NAMALWA (cell line): Measurements from ENCODE around the gene STON1.

Source experiments
- DNase-seq: peaks from one replicate; pipeline ENCODE4 v3.0.0-alpha.2; 2015; ENCODE audit warnings: low spot score

Gene STON1

DNA sequence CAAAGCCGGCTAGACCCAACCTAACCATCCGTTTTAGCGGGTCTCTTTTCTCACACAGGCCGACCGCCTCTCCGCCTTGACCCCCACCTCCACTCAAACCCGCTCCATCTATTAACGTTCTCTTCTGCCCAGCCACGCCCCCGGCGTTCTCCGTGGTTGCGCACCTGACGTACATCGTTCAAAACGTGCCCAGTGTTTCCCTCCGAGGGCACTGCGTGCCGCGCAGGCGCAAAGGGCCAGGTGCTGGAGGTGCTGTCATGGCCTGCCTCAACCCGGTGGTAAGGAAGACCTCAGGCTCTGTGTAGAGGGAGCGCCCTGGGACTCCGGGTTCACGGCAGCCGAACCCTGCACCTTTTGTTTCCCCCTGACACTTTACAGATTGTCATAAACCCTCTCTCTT is 87.7 kb downstream of the STON1 start, which contains the start of gene GTF2A1L:
TSS of gene GTF2A1L (plus strand) at position 239 of the 400 bp plus-strand sequence. CDS start at position 258, 19 bp downstream.
- DNase-seq, result no peak

DNA sequence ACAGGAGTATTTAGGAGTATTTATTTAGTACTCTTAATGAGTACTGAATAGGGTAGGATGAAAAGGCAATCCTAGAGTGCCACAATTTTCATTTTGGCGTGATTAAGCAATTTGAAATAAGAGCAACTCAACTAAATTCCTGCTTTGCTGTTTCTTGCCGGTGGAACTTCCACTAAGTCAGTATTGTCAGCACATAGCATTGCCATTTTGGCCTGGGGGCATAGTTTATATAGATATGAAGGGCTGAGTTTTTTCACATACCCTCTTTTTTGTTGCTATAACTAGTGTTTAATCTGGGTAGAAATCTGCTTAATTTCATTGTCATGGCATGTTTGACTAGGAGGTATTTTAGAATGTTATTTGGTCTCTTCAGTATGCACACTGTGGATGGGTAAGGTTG is 89.6 kb downstream of the STON1 start:
- DNase-seq, result no peak

DNA sequence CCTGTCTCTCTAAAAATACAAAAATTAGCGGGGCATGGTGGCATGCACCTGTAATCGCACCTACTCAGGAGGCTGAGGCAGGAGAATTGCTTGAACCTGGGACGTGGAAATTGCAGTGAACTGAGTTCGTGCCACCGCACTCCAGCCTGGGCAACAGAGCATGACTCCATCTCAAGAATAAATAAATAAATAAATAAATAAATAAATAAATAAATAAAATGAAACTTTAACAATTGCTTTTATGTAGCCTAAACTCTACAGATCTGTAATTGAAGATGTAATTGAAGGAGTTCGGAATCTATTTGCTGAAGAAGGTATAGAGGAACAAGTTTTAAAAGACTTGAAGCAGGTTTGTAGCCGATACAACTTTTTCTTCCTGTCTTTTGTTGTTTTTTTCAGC is 90.7 kb downstream of the STON1 start:
- DNase-seq, result no peak

DNA sequence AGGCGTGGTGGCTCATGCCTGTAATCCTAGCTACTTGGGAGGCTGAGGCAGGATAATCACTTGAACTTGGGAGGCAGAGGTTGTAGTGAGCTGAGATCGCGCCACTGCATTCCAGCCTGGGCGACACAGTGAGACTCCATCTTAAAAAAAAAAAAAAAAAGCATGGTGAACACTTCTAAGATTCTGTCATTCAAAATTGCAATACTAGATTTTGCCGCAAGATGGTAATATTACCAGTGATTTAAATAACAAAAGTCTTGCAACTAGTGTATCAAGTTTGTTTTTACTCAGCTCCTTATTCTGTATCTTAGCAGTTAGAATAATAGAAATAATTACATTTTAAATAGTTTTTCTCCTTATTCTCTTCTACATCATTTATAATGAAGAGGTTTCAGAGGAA is 92.7 kb downstream of the STON1 start:
- peak; percentile 50 for DNase-seq

DNA sequence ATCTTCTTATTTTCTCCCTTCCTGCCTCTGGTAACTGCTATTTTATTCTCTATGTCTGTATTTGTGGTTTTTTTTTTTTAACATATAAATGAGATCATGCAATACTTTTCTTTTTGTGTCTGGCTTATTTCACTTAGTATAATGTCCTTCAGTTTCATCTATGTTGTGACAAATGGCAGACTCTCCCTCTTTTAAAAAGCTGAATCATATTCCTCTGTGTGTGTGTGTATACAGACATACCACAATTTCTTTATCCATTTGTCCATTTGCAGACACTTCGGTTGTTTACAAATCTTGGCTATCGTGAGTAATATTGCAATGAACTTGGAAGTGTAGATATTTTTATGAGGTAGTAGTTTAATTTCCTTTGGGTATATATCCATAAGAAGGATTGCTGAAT is 94.7 kb downstream of the STON1 start:
- DNase-seq, result no peak

DNA sequence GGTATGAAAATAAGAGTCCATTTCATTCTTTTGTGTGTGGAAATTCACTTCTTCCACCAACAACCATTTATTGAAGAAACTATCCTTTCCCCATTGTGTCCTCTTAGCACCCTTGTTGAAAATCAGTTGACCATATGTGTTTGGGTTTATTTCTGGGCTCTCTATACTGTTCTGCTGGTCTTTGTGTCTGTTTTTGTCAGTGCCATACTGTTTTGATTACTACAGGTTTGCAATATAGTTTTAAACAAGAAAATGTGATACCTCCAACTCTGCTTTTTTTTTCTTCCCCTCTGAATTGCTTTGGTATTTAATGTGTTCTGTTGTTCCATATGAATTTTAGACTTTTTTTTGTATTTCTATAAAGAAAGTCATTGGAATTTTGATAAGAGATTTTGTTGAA is 96.1 kb downstream of the STON1 start:
- no peak for DNase-seq

DNA sequence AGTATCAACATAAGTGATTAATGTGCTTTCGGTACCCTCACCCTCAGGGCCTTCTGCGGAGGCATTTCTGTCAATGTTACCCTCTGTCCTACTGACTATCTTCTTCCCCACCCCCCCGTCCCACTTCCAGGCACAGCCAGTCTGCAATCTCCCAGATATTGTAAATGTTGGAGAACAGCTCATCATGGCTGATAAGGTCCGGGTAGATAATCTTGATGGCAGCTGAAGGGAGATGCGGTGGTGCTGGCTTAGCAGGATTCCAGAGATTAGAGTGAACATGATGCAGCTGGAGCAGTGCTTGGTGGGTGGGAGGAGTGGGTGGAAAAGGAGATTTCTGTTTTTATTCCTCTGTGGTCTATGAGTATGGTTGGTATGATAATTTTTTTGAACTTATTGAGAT is 103.2 kb downstream of the STON1 start:
- DNase-seq, result no peak

DNA sequence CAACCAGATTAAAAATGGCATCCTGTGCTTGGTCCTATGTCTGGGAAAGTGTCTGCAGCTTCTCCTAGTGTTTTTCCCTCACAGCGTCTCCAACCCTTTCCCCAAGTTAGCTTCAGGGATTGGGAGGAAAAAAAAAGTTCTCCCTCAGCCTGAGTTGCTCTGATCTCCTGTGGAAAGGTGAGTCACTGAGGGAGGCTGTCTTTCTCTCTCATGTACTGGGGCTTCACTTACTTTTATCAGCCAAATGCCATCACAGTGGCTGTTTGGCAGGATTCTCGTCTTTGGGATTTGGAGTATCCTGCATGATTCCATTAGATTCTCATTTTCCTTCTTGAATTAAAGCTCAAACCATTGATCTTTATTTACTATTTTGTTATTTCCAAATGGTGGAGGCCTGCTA is 105.8 kb downstream of the STON1 start:
- no peak for DNase-seq

DNA sequence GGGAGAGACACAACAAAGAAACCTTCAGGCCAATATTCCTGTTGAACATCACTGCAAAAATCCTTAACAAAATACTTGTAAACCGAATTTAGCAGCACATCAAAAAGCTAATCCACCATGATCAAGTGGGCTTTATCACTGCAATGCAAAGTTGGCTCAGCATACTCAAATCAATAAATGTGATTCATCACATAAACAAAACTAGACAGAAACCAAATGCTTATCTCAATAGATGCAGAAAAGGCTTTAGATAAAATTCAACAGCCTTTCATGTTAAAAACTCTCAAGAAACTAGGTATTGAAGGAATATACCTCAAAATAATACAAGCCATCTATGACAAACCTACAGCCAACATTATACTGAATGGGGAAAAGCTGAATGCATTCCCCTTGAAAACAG is 108.3 kb downstream of the STON1 start:
- DNase-seq, result no peak
